Neural cell (in vitro differentiated cells): ENCODE data around the gene HNRNPLL.

Experiments used
- CTCF ChIP-seq: fragments of 450-650 bp; IDR thresholded peaks from 2 replicates; pipeline ENCODE4 v1.5.1; 2014; ENCODE audit warnings: antibody characterized with exemption, mild to moderate bottlenecking, moderate library complexity; ENCODE audit not compliant: poor library complexity, severe bottlenecking
- MXI1 ChIP-seq: fragments of 450-650 bp; conservative IDR thresholded peaks from 2 replicates; pipeline ENCODE4 v1.6.1; 2014; ENCODE audit warnings: antibody characterized with exemption, mild to moderate bottlenecking; ENCODE audit not compliant: poor library complexity, severe bottlenecking
- POLR2AphosphoS5 ChIP-seq: IDR thresholded peaks from 2 replicates; pipeline ENCODE4 v1.6.1; 2012
- TAF1 ChIP-seq: IDR thresholded peaks from 2 replicates; pipeline ENCODE4 v1.6.1; 2012; ENCODE audit warnings: low read depth

GRCh38 chr2:38535744-38536506 is 66.8 kb downstream of the HNRNPLL start:
- TF ChIP-seq CTCF: peak; percentile 80
- no peak for TF ChIP-seq POLR2AphosphoS5
- TF ChIP-seq TAF1: no peak
- no peak for TF ChIP-seq MXI1
